CD4-positive, alpha-beta memory T cell (primary cell): Measurements from ENCODE around the gene SHISAL2B. TPM values are rescaled to one million over a fixed set of nuclear protein-coding genes. Genes with fewer than 3 reads are reported as not detected.

Experiments used
- CTCF ChIA-PET: fragments of 350-600 bp; sonication (Branson Sonifier 250); formaldehyde crosslinking; loops from one replicate; lab custom pipeline; 2021; ENCODE audit warnings: inconsistent platforms; ENCODE audit not compliant: partially characterized antibody; lab: Charles Lee
- POLR2A ChIA-PET: fragments of 350-600 bp; sonication (Branson Sonifier 250); formaldehyde crosslinking; loops from one replicate; lab custom pipeline; 2021; ENCODE audit not compliant: partially characterized antibody; lab: Charles Lee
- DNase-seq, 5 donors: peaks; one replicate each; pipeline versions ENCODE4 v3.0.0 to v3.0.0-alpha.2; 2020 to 2022; ENCODE audit warnings: mixed read lengths in 1 of 5
- H3K27ac ChIP-seq: one replicate; pipeline ENCODE4 v1.7.0; 2013; ENCODE audit warnings: low read depth, low read length
- H3K27me3 ChIP-seq: 2 replicates; pipeline ENCODE4 v1.7.0; 2013; ENCODE audit warnings: mild to moderate bottlenecking, low read length, moderate library complexity; ENCODE audit not compliant: insufficient read depth
- H3K36me3 ChIP-seq: 2 replicates; pipeline ENCODE4 v1.7.0; 2013; ENCODE audit warnings: mild to moderate bottlenecking, low read length, moderate library complexity; ENCODE audit not compliant: insufficient read depth
- H3K4me1 ChIP-seq: 2 replicates; pipeline ENCODE4 v1.7.0; 2013; ENCODE audit warnings: mild to moderate bottlenecking, low read length, moderate library complexity; ENCODE audit not compliant: insufficient read depth
- H3K4me3 ChIP-seq, 2 donors: one replicate each; pipeline ENCODE4 v1.7.0; 2013; ENCODE audit warnings: low read length in 2 of 2, mild to moderate bottlenecking in 1 of 2
- H3K9me3 ChIP-seq, 2 donors: one replicate each; pipeline ENCODE4 v1.7.0; 2013; ENCODE audit warnings: low read length in 2 of 2, control low read depth in 1 of 2; ENCODE audit not compliant: control insufficient read depth in 1 of 2
- H3K27ac Mint-ChIP-seq, 7 donors: one replicate each; pipeline ENCODE4 v1.8.0; 2020 to 2021; ENCODE audit warnings: mixed read lengths in 7 of 7, mild to moderate bottlenecking in 6 of 7, inconsistent platforms in 3 of 7, moderate library complexity in 3 of 7
- H3K27me3 Mint-ChIP-seq, 2 donors: one replicate each; pipeline ENCODE4 v1.8.0; 2020 to 2021; ENCODE audit warnings: mixed read lengths in 2 of 2
- H3K36me3 Mint-ChIP-seq, 2 donors: one replicate each; pipeline ENCODE4 v1.8.0; 2020 to 2021; ENCODE audit warnings: mixed read lengths in 2 of 2, inconsistent platforms in 1 of 2, mild to moderate bottlenecking in 1 of 2
- H3K4me1 Mint-ChIP-seq, 4 donors: one replicate each; pipeline ENCODE4 v1.8.0; 2020 to 2021; ENCODE audit warnings: mixed read lengths in 4 of 4, mild to moderate bottlenecking in 1 of 4
- H3K4me3 Mint-ChIP-seq, 8 donors: one replicate each; pipeline ENCODE4 v1.8.0; 2020 to 2021; ENCODE audit warnings: mixed read lengths in 8 of 8, mild to moderate bottlenecking in 7 of 8, moderate library complexity in 6 of 8, inconsistent platforms in 3 of 8
- H3K9me3 Mint-ChIP-seq, 8 donors: one replicate each; pipeline ENCODE4 v1.8.0; 2020 to 2021; ENCODE audit warnings: mixed read lengths in 8 of 8, mild to moderate bottlenecking in 5 of 8, inconsistent platforms in 3 of 8, moderate library complexity in 1 of 8
- intact Hi-C: fragments of 100-400 bp; cut with micrococcal nuclease; formaldehyde crosslinking; loops from one replicate; pipeline ENCODE4 v1.15.1; 2023
- polyA plus RNA-seq, 2 donors: library from polyadenylated mRNA; unstranded; fragments of 300-500 nt; fragmentation: Illumina TruSeq; gene quantifications; one replicate each; pipeline ENCODE4 v1.2.3, GENCODE V29; 2021
- total RNA-seq, 2 experiments: library from RNA; stranded (reverse); gene quantifications; one replicate each; pipeline ENCODE4 v1.2.3, GENCODE V29; 2021

The SHISAL2B gene
- total and polyA plus RNA-seq, 4 experiments from 2014 or later, result not detected

- CTCF ChIA-PET, result no interaction called here
- H3K4me3 Mint-ChIP-seq, result no peak overlapping the region
- Histone ChIP-seq H3K9me3 (no peaks in the 10 kb centered on the region), H3K27me3 (no peaks in the 10 kb centered on the region), H3K4me1 (no peaks in the 10 kb centered on the region), H3K27ac (no peak overlapping the region), H3K36me3 (peaks cover 9% of the 10 kb centered on the region), H3K4me3 (no peak overlapping the region)
- H3K27me3 Mint-ChIP-seq, result no peaks in the 10 kb centered on the region
- no peaks in the 10 kb centered on the region for H3K9me3 Mint-ChIP-seq
- peaks cover under 1 to 4% (median 3%) of the 10 kb centered on the region in 4 donors for H3K4me1 Mint-ChIP-seq
- intact Hi-C loops, result no loop called here
- H3K36me3 Mint-ChIP-seq, result peaks cover 24 to 26% of the 10 kb centered on the region in 2 donors
- no peak overlapping the region for H3K27ac Mint-ChIP-seq
- DNase-seq, result no peak
- POLR2A ChIA-PET, result no interaction called here
Observed at GRCh38 chr5:64742821-64743220, 52.5 kb downstream of the SHISAL2B start.

DNA sequence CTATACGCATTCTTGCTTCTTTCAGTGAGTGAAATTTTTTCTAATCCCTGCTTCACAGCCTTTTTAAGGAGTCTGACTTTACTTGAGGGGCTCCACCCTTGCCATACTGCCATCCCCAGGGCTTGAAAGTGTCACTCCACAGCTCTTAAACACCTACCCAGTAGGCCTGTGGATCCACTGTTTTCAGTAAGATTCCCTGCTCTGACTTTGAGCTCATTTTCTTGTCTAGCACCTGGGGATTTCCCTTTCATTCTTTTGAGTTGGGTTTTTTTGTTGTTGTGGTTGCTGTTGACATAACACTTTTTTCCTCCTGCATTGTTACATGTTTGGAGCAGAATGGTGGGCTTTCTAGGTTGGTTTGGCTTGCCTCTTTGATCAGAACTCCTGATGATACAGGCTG lies 54.6 kb downstream of the SHISAL2B start:
- Histone ChIP-seq H3K36me3 (peaks cover 8% of the 10 kb centered on the region), H3K4me1 (no peaks in the 10 kb centered on the region), H3K27ac (no peak overlapping the region), H3K27me3 (no peaks in the 10 kb centered on the region), H3K4me3 (no peak overlapping the region), H3K9me3 (no peaks in the 10 kb centered on the region)
- Mint-ChIP-seq H3K9me3 (no peaks in the 10 kb centered on the region), H3K4me1 (peaks cover 1 to 3% (median 2%) of the 10 kb centered on the region in 4 donors), H3K27ac (peak overlapping the region in 1 of 7 donors; percentile 43), H3K27me3 (no peaks in the 10 kb centered on the region), H3K4me3 (no peak overlapping the region), H3K36me3 (peaks cover 10 to 12% of the 10 kb centered on the region in 2 donors)
- CTCF ChIA-PET, result interaction anchor here (1.1 to 1.6 kb wide), 2 partner anchors 39 to 109 kb away, joined by 3 read pairs; no protein-coding TSS in a partner anchor
- intact Hi-C loops, result no loop called here
- POLR2A ChIA-PET, result no interaction called here
- no peak for DNase-seq

DNA sequence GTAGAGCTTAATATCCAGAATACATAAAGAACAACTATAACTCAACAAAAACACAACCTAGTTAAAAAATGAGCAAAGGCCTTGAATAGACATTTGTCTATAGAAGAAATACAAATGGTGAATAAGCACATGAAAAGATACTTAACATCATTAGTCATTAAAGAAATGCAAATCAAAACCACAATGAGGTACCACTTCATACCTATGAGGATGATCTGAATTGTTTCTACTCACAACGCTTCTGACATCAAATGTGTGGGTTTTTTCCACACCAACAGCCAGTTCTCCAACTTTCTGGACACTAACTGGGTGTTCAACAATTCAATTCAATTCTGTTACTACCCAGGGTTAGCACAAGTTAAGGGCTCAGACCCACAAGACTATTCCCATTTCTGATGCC lies 56.1 kb downstream of the SHISAL2B start:
- Histone ChIP-seq H3K27ac (no peak overlapping the region), H3K9me3 (no peaks in the 10 kb centered on the region), H3K27me3 (no peaks in the 10 kb centered on the region), H3K4me3 (no peak overlapping the region), H3K36me3 (no peaks in the 10 kb centered on the region), H3K4me1 (no peaks in the 10 kb centered on the region)
- Mint-ChIP-seq H3K9me3 (no peaks in the 10 kb centered on the region), H3K27me3 (no peaks in the 10 kb centered on the region), H3K4me1 (peaks cover 3 to 8% (median 7%) of the 10 kb centered on the region in 4 donors), H3K27ac (no peak overlapping the region), H3K36me3 (peaks cover 5% of the 10 kb centered on the region in 2 donors), H3K4me3 (no peak overlapping the region)
- DNase-seq, result no peak
- intact Hi-C loops, result no loop called here
- ChIA-PET POLR2A (no interaction called here), CTCF (no interaction called here)

DNA sequence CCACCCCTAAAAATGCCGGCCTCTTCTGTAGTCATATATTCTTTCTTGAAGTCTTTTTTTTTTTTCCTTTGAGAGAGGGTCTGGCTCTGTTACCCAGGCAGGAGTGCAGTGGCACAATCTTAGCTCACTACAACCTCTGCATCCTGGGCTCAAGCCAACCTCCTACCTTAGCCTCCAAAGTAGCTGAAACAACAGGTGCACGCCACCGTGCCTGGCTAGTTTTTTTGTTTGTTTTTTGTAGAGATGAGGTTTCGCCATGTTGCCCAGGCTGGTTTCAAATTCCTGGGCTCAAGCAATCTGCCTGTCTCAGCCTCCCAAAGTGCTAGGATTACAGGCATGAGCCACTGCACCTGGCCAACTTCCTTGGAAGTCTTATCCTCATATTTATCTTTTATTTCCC lies 59.1 kb downstream of the SHISAL2B start:
- Mint-ChIP-seq H3K36me3 (peaks cover 2 to 8% of the 10 kb centered on the region in 2 donors), H3K4me1 (peaks cover 0 to 8% (median 7%) of the 10 kb centered on the region in 4 donors), H3K4me3 (no peak overlapping the region), H3K27me3 (no peaks in the 10 kb centered on the region), H3K27ac (no peak overlapping the region), H3K9me3 (no peaks in the 10 kb centered on the region)
- intact Hi-C loops, result no loop called here
- H3K4me1 ChIP-seq, result no peaks in the 10 kb centered on the region
- CTCF ChIA-PET, result no interaction called here
- H3K9me3 ChIP-seq, result no peaks in the 10 kb centered on the region
- no peaks in the 10 kb centered on the region for H3K27me3 ChIP-seq
- no peak overlapping the region for H3K27ac ChIP-seq
- H3K4me3 ChIP-seq, result no peak overlapping the region
- POLR2A ChIA-PET, result no interaction called here
- no peak for DNase-seq
- peaks cover 5% of the 10 kb centered on the region for H3K36me3 ChIP-seq

DNA sequence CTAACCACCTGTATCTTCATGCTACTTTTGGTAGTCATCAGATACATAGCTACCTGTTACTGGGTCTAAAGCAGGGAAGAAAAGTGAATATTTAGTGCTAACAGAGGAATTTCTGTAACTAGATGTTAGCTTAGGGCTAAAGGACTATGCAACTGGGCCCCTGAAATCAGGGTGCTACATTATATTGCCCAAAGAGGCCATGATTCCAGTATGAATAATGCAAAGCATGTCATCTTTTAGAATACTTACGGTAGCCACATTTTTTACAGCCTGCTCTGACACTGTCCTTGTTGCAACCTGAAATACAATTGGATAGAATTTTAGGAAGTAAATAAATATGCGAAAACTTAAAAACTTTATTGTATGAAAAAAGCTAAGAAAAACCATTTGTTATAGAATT lies 63.8 kb downstream of the SHISAL2B start:
- Histone ChIP-seq H3K4me3 (no peak overlapping the region), H3K27me3 (no peaks in the 10 kb centered on the region), H3K36me3 (peaks cover 5% of the 10 kb centered on the region), H3K4me1 (no peaks in the 10 kb centered on the region), H3K9me3 (no peaks in the 10 kb centered on the region), H3K27ac (no peak overlapping the region)
- ChIA-PET CTCF (interaction anchor here (0.9 to 1.2 kb wide), 2 partner anchors 13 to 30 kb away, joined by 3 to 4 read pairs; no protein-coding TSS in a partner anchor), POLR2A (no interaction called here)
- no peaks in the 10 kb centered on the region for H3K27me3 Mint-ChIP-seq
- peaks cover 7 to 18% (median 12%) of the 10 kb centered on the region in 4 donors for H3K4me1 Mint-ChIP-seq
- no peaks in the 10 kb centered on the region for H3K9me3 Mint-ChIP-seq
- H3K4me3 Mint-ChIP-seq, result no peak overlapping the region
- intact Hi-C loops, result no loop called here
- DNase-seq, result no peak
- H3K27ac Mint-ChIP-seq, result no peak overlapping the region
- H3K36me3 Mint-ChIP-seq, result peaks cover 7 to 8% of the 10 kb centered on the region in 2 donors

DNA sequence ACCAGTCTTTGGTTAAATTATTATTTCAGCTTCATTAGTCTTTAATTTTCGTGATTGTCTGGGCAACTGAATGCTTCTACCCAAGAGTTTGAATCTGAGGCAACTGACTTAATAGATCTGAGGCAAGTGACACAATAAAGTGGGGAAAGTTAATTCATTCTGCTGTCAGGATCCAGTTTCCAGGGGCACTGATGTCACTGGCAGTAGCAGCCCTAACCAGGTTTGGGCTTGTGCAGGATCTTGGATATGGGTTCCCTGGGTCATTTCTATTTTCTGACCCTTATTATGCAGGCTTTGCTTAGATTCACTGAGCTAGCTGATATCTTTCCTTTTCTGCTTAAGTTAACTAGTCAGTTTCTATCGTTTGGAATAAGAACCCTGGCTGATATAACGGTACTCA lies 68.6 kb downstream of the SHISAL2B start:
- POLR2A ChIA-PET, result interaction anchor here (2.2 kb wide), 1 partner anchor 9 kb away, joined by 10 read pairs; the partner anchor contains the start of genes CWC27 and SREK1IP1
- CTCF ChIA-PET, result no interaction called here
- no peak overlapping the region for H3K4me3 Mint-ChIP-seq
- intact Hi-C loops, result no loop called here
- no peak overlapping the region for H3K27ac ChIP-seq
- H3K9me3 Mint-ChIP-seq, result no peaks in the 10 kb centered on the region
- H3K4me1 ChIP-seq, result peaks cover 6% of the 10 kb centered on the region
- peaks cover 11 to 21% of the 10 kb centered on the region in 2 donors for H3K36me3 Mint-ChIP-seq
- H3K27ac Mint-ChIP-seq, result no peak overlapping the region
- no peaks in the 10 kb centered on the region for H3K27me3 Mint-ChIP-seq
- H3K27me3 ChIP-seq, result no peaks in the 10 kb centered on the region
- no peak overlapping the region for H3K4me3 ChIP-seq
- no peaks in the 10 kb centered on the region for H3K9me3 ChIP-seq
- H3K36me3 ChIP-seq, result peaks cover 3% of the 10 kb centered on the region
- H3K4me1 Mint-ChIP-seq, result peaks cover 16 to 31% (median 22%) of the 10 kb centered on the region in 4 donors
- no peak for DNase-seq

DNA sequence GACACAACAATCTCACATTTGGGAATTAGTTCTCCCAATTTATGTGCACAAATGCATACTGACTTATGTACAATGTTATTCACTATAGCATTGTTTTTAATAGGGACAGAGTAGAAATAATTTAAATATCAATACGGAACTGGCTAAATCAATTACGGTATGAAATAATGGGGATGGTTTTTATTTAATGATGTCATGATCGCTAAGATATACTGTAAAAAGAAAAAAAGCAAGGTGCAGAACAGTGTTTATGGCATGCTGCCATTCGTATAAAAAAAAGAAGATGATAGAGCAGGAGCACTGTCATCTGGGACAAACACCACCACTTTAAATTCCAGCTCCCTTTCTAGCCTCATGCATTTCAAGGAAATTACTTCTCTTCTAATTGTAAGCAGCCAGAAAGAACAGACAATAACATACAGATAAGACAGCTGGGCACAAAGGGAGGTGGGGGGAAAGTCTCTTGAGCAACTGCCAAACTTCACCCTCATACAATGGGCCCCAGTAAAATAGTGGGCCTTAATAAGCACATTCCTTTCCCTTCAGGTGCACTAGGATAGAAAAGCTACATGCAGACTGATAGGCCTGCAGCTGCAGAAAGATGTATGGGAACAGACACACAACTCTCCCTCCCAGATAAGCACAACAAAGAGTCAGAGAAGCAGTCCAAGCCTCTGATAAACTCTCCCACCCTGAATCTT lies 69.8 kb downstream of the SHISAL2B start:
- H3K4me3 ChIP-seq, result no peak overlapping the region
- ChIA-PET CTCF (no interaction called here), POLR2A (no interaction called here)
- Mint-ChIP-seq H3K9me3 (no peaks in the 10 kb centered on the region), H3K4me1 (peaks cover 22 to 38% (median 26%) of the 10 kb centered on the region in 4 donors), H3K27ac (peak overlapping the region in 2 of 7 donors; percentile 17 to 64), H3K36me3 (peaks cover 14 to 23% of the 10 kb centered on the region in 2 donors), H3K4me3 (no peak overlapping the region), H3K27me3 (no peaks in the 10 kb centered on the region)
- no peaks in the 10 kb centered on the region for H3K36me3 ChIP-seq
- H3K27ac ChIP-seq, result no peak overlapping the region
- H3K4me1 ChIP-seq, result peaks cover 9% of the 10 kb centered on the region
- H3K9me3 ChIP-seq, result no peaks in the 10 kb centered on the region
- H3K27me3 ChIP-seq, result no peaks in the 10 kb centered on the region
- intact Hi-C loops, result no loop called here
- no peak for DNase-seq
